Liver (tissue), 9 donors: ENCODE results near the gene ACOT11. TPM values are rescaled to one million over a fixed set of nuclear protein-coding genes. Genes with fewer than 3 reads are reported as not detected.

ENCODE experiments used
- DNase-seq: peaks from one replicate; pipeline ENCODE4 v3.0.0-alpha.2; 2017; ENCODE audit warnings: low spot score
- H3K27ac ChIP-seq, 2 donors: one replicate each; pipeline ENCODE4 v1.7.0; 2013; ENCODE audit warnings: inconsistent platforms in 2 of 2, low read length in 2 of 2, control low read depth in 1 of 2, low read depth in 1 of 2, mild to moderate bottlenecking in 1 of 2
- H3K27me3 ChIP-seq, 4 donors: one replicate each; pipeline versions ENCODE4 v1.6.1 to v1.7.0; 2013; ENCODE audit warnings: low read length in 3 of 4, inconsistent platforms in 1 of 4, mild to moderate bottlenecking in 1 of 4, moderate library complexity in 1 of 4; ENCODE audit not compliant: control insufficient read depth in 4 of 4, insufficient read depth in 4 of 4
- H3K36me3 ChIP-seq, 4 donors: one replicate each; pipeline versions ENCODE4 v1.6.1 to v1.7.0; 2013; ENCODE audit warnings: low read length in 3 of 4, mild to moderate bottlenecking in 3 of 4, low read depth in 1 of 4, moderate library complexity in 1 of 4; ENCODE audit not compliant: control insufficient read depth in 4 of 4, insufficient read depth in 3 of 4
- H3K4me1 ChIP-seq, 4 donors: one replicate each; pipeline versions ENCODE4 v1.6.1 to v1.7.0; 2013; ENCODE audit warnings: low read length in 3 of 4, mild to moderate bottlenecking in 3 of 4, moderate library complexity in 1 of 4; ENCODE audit not compliant: control insufficient read depth in 4 of 4, insufficient read depth in 4 of 4
- H3K4me3 ChIP-seq, 3 donors: one replicate each; pipeline versions ENCODE4 v1.6.1 to v1.7.0; 2013; ENCODE audit warnings: low read length in 3 of 3, control low read depth in 1 of 3, low read depth in 1 of 3, mild to moderate bottlenecking in 1 of 3
- H3K9ac ChIP-seq, 2 donors: one replicate each; pipeline ENCODE4 v1.7.0; 2013; ENCODE audit warnings: low read length in 2 of 2, mild to moderate bottlenecking in 2 of 2, moderate library complexity in 2 of 2, control low read depth in 1 of 2, low read depth in 1 of 2
- H3K9me3 ChIP-seq, 4 donors: one replicate each; pipeline versions ENCODE4 v1.6.1 to v1.7.0; 2013; ENCODE audit warnings: low read length in 3 of 4; ENCODE audit not compliant: control insufficient read depth in 4 of 4
- EGR1 ChIP-seq, 2 donors: IDR thresholded peaks; 2 replicates each; pipeline ENCODE4 v1.6.1; 2016 to 2018; ENCODE audit warnings: antibody characterized with exemption in 2 of 2, low read depth in 2 of 2
- FOXA1 ChIP-seq: IDR thresholded peaks from 2 replicates; pipeline ENCODE4 v1.6.1; 2016; ENCODE audit warnings: antibody characterized with exemption
- GABPA ChIP-seq, 2 donors: IDR thresholded peaks in 1 of 2; conservative IDR thresholded peaks in 1 of 2; 2 replicates each; pipeline ENCODE4 v1.6.1; 2016; ENCODE audit warnings: antibody characterized with exemption in 2 of 2, mild to moderate bottlenecking in 1 of 2, moderate library complexity in 1 of 2
- HNF4A ChIP-seq, 2 donors: conservative IDR thresholded peaks; 2 replicates each; pipeline ENCODE4 v1.6.1; 2016; ENCODE audit warnings: antibody characterized with exemption in 2 of 2, mild to moderate bottlenecking in 2 of 2
- HNF4G ChIP-seq: IDR thresholded peaks from 2 replicates; pipeline ENCODE4 v1.6.1; 2016; ENCODE audit warnings: antibody characterized with exemption
- JUND ChIP-seq, 2 donors: IDR thresholded peaks; 2 replicates each; pipeline ENCODE4 v1.6.1; 2016; ENCODE audit warnings: antibody characterized with exemption in 2 of 2
- NR2F2 ChIP-seq: IDR thresholded peaks from 2 replicates; pipeline ENCODE4 v1.6.1; 2016; ENCODE audit warnings: antibody characterized with exemption
- RAD21 ChIP-seq, 2 donors: IDR thresholded peaks; 2 replicates each; pipeline ENCODE4 v1.6.1; 2016; ENCODE audit warnings: antibody characterized with exemption in 2 of 2, mild to moderate bottlenecking in 2 of 2
- RXRA ChIP-seq, 2 donors: IDR thresholded peaks; 2 replicates each; pipeline ENCODE4 v1.6.1; 2017 to 2018; ENCODE audit warnings: antibody characterized with exemption in 2 of 2, mild to moderate bottlenecking in 1 of 2
- SP1 ChIP-seq: IDR thresholded peaks from 2 replicates; pipeline ENCODE4 v1.6.1; 2018; ENCODE audit warnings: antibody characterized with exemption, mild to moderate bottlenecking
- TAF1 ChIP-seq: conservative IDR thresholded peaks from 2 replicates; pipeline ENCODE4 v1.6.1; 2016; ENCODE audit warnings: antibody characterized with exemption, mild to moderate bottlenecking
- WGBS: extraction: QIAGEN DNeasy Blood & Tissue Kit; methylation state at CpG from one replicate; pipeline ENCODE4 v1.1.7; 2013; 5-methylcytosine and 5-hydroxymethylcytosine counted together
- polyA plus RNA-seq, 2 donors: library from polyadenylated mRNA; stranded (reverse) in 1 of 2; unstranded in 1 of 2; fragments of 200-250 nt in 1 of 2; fragments of >200 nt in 1 of 2; fragmentation: Nextera tagmentation in 1 of 2; extraction: Ambion mirVana in 1 of 2; gene quantifications; one replicate each; pipeline versions ENCODE4 v1.2.1 to v1.2.3, GENCODE V29; 2013 to 2015
- total RNA-seq, 2 donors: library from RNA; depleted of rRNA; stranded (reverse); fragments of >200 nt; gene quantifications; one replicate each; pipeline ENCODE4 v1.2.3, GENCODE V29; 2014
- TF ChIP-seq, protein P1 (sequence below): IDR thresholded peaks from 2 replicates; pipeline ENCODE4 v1.6.1; 2016; ENCODE audit warnings: antibody characterized with exemption, mild to moderate bottlenecking
- TF ChIP-seq, protein P2 (sequence below): IDR thresholded peaks from 2 replicates; pipeline ENCODE4 v1.6.1; 2016; ENCODE audit warnings: antibody characterized with exemption
- TF ChIP-seq, protein P3 (sequence below): IDR thresholded peaks from 2 replicates; pipeline ENCODE4 v1.6.1; 2016; ENCODE audit warnings: antibody characterized with exemption
- TF ChIP-seq, protein P4 (sequence below): IDR thresholded peaks from 2 replicates; pipeline ENCODE4 v1.6.1; 2016; ENCODE audit warnings: antibody characterized with exemption
- donor health status: healthy.
- donor health status: healthy.
- donor health status: healthy.
- donor health status: healthy.
- donor health status: healthy.

The ACOT11 gene
- total and polyA plus RNA-seq, 4 donors, result 0.13 to 1.1 (median 0.50) TPM

DNA sequence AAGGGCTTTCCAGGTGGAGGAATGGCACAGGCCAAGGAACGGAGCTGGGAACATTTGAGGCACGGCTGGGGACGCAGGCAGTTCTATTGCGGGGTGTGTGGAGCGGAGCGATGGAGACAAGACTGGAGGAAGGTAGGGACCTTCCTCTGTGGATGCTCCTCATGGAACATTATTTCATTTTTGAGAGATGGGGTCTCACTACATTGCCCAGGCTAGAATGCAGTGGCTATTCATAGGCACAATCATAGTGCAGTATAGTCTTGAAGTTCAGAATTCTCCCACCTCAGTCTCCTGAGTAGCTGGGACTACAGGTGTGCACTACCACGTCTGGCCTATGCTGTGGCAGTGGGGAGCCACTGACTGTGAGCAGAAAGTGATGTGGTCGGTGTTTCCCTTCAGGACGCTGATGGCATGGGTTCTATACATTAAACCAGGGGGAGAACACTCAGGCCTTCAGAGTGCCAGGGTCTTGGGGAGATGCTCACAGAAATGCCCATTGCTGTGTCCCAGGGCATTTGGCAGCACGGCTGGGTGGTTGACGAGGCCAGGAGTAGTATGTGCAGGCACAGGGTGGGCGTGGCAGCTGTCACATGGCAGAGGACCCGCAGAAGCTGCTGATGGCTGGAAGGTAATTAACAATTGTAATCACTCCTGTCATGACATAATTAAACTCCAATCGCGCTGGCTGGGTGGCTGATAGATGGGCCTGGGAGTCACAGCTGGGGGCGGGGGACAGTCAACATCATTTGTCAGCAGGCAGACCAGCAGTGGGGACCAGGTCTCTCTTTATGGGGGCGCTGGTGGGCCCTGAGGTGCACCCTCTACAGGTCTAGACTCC is 40.8 kb upstream of the ACOT11 start:
- no peaks in the 10 kb centered on the region for H3K4me1 ChIP-seq
- no peak overlapping the region for H3K9ac ChIP-seq
- H3K9me3 ChIP-seq, result peaks cover 0 to 2% (median 0%) of the 10 kb centered on the region in 4 donors
- H3K36me3 ChIP-seq, result no peaks in the 10 kb centered on the region
- no peak for TF ChIP-seq NR2F2
- TF ChIP-seq, protein P1, sequence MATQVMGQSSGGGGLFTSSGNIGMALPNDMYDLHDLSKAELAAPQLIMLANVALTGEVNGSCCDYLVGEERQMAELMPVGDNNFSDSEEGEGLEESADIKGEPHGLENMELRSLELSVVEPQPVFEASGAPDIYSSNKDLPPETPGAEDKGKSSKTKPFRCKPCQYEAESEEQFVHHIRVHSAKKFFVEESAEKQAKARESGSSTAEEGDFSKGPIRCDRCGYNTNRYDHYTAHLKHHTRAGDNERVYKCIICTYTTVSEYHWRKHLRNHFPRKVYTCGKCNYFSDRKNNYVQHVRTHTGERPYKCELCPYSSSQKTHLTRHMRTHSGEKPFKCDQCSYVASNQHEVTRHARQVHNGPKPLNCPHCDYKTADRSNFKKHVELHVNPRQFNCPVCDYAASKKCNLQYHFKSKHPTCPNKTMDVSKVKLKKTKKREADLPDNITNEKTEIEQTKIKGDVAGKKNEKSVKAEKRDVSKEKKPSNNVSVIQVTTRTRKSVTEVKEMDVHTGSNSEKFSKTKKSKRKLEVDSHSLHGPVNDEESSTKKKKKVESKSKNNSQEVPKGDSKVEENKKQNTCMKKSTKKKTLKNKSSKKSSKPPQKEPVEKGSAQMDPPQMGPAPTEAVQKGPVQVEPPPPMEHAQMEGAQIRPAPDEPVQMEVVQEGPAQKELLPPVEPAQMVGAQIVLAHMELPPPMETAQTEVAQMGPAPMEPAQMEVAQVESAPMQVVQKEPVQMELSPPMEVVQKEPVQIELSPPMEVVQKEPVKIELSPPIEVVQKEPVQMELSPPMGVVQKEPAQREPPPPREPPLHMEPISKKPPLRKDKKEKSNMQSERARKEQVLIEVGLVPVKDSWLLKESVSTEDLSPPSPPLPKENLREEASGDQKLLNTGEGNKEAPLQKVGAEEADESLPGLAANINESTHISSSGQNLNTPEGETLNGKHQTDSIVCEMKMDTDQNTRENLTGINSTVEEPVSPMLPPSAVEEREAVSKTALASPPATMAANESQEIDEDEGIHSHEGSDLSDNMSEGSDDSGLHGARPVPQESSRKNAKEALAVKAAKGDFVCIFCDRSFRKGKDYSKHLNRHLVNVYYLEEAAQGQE, result no peak
- no peak for TF ChIP-seq RXRA (IDR thresholded peaks at IDR 0.05)
- TF ChIP-seq, protein P2, sequence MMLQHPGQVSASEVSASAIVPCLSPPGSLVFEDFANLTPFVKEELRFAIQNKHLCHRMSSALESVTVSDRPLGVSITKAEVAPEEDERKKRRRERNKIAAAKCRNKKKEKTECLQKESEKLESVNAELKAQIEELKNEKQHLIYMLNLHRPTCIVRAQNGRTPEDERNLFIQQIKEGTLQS, result no peak
- TF ChIP-seq HNF4A (conservative IDR thresholded peaks at IDR 0.05), result no peak
- no peak for TF ChIP-seq FOXA1
- TF ChIP-seq, protein P3, sequence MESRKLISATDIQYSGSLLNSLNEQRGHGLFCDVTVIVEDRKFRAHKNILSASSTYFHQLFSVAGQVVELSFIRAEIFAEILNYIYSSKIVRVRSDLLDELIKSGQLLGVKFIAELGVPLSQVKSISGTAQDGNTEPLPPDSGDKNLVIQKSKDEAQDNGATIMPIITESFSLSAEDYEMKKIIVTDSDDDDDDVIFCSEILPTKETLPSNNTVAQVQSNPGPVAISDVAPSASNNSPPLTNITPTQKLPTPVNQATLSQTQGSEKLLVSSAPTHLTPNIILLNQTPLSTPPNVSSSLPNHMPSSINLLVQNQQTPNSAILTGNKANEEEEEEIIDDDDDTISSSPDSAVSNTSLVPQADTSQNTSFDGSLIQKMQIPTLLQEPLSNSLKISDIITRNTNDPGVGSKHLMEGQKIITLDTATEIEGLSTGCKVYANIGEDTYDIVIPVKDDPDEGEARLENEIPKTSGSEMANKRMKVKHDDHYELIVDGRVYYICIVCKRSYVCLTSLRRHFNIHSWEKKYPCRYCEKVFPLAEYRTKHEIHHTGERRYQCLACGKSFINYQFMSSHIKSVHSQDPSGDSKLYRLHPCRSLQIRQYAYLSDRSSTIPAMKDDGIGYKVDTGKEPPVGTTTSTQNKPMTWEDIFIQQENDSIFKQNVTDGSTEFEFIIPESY, result no peak
- TF ChIP-seq RAD21 (IDR thresholded peaks at IDR 0.05), result no peak
- no peak for TF ChIP-seq HNF4G
- no peak for TF ChIP-seq TAF1
- TF ChIP-seq, protein P4, sequence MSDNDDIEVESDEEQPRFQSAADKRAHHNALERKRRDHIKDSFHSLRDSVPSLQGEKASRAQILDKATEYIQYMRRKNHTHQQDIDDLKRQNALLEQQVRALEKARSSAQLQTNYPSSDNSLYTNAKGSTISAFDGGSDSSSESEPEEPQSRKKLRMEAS, result no peak
- no peak for TF ChIP-seq EGR1 (IDR thresholded peaks at IDR 0.05; ENCODE audit: low read depth in 2 of 2)
- TF ChIP-seq JUND (IDR thresholded peaks at IDR 0.05), result no peak
- TF ChIP-seq GABPA (IDR thresholded peaks at IDR 0.05 in 1 of 2, conservative IDR thresholded peaks at IDR 0.05 in 1 of 2), result no peak
- DNase-seq, result no peak
- no peak overlapping the region for H3K4me3 ChIP-seq
- 88% methylated on average over 17 of the region's 17 CpGs for WGBS
- H3K27ac ChIP-seq, result no peak overlapping the region
- H3K27me3 ChIP-seq, result no peaks in the 10 kb centered on the region

DNA sequence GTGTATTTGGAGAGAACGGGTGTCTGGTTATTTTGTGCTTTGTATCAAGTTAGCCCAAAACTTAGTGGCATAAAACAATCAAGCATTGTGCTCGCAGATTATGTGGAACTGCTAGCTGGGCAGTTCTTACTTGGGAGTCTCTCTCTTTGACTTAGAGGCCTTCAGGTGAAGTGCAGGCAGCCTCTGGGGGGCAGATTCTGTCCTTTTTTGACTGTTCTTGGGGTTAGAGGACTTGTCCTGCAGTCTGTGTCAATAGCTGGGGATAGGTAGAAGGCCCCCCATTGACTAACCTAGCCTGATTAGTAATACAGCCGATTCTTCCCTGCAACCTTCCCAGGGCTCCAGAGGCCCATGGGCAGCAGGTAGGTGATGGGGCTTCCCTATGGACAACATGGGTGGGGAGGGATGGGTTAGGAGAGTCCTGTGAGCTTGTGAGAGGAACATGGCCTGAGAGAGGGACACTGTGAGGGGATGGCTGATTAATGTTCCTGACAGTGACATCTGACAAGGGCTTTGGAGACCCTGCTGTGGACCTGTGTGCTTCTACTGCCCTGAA is 37.2 kb upstream of the ACOT11 start:
- Histone ChIP-seq H3K27me3 (no peaks in the 10 kb centered on the region), H3K4me3 (no peak overlapping the region), H3K36me3 (no peaks in the 10 kb centered on the region), H3K9ac (no peak overlapping the region), H3K27ac (no peak overlapping the region), H3K9me3 (peaks cover 0 to 2% (median 0%) of the 10 kb centered on the region in 4 donors), H3K4me1 (no peaks in the 10 kb centered on the region)
- WGBS, result 80% methylated on average over 3 of the region's 3 CpGs
- no peak for TF ChIP-seq RAD21 (IDR thresholded peaks at IDR 0.05)
- no peak for TF ChIP-seq HNF4A (conservative IDR thresholded peaks at IDR 0.05)
- TF ChIP-seq, protein P2, result no peak
- TF ChIP-seq, protein P1, result no peak
- TF ChIP-seq, protein P3, result no peak
- TF ChIP-seq TAF1, result no peak
- no peak for TF ChIP-seq SP1
- TF ChIP-seq JUND (IDR thresholded peaks at IDR 0.05), result no peak
- no peak for TF ChIP-seq GABPA (IDR thresholded peaks at IDR 0.05 in 1 of 2, conservative IDR thresholded peaks at IDR 0.05 in 1 of 2)
- TF ChIP-seq HNF4G, result no peak
- TF ChIP-seq RXRA (IDR thresholded peaks at IDR 0.05), result no peak
- no peak for TF ChIP-seq EGR1 (IDR thresholded peaks at IDR 0.05; ENCODE audit: low read depth in 2 of 2)
- DNase-seq, result no peak
